Parathyroid adenoma (tissue), 2 donors: ENCODE results near the gene BCAP31.

ENCODE experiments used
- H2AFZ ChIP-seq: fragments of 300-600 bp; sonication (generic); one replicate; pipeline ENCODE4 v1.7.0; 2017; ENCODE audit warnings: antibody characterized with exemption, mild to moderate bottlenecking
- H3K27ac ChIP-seq: fragments of 300-600 bp; sonication (generic); one replicate; pipeline ENCODE4 v1.7.0; 2017
- H3K27me3 ChIP-seq: fragments of 300-600 bp; sonication (generic); one replicate; pipeline ENCODE4 v1.7.0; 2017; ENCODE audit warnings: low read length; ENCODE audit not compliant: control insufficient read depth, insufficient read depth
- H3K36me3 ChIP-seq: fragments of 300-600 bp; sonication (generic); one replicate; pipeline ENCODE4 v1.7.0; 2017; ENCODE audit warnings: low read length; ENCODE audit not compliant: control insufficient read depth, insufficient read depth
- H3K4me1 ChIP-seq: fragments of 300-600 bp; sonication (generic); one replicate; pipeline ENCODE4 v1.7.0; 2017; ENCODE audit warnings: control low read depth
- H3K4me2 ChIP-seq: fragments of 300-600 bp; sonication (generic); one replicate; pipeline ENCODE4 v1.7.0; 2017; ENCODE audit warnings: low read length
- H3K4me3 ChIP-seq: fragments of 300-600 bp; sonication (generic); one replicate; pipeline ENCODE4 v1.7.0; 2017; ENCODE audit warnings: low read depth, low read length
- H3K79me2 ChIP-seq: fragments of 300-600 bp; sonication (generic); one replicate; pipeline ENCODE4 v1.7.0; 2017; ENCODE audit warnings: control low read depth
- H3K9ac ChIP-seq: fragments of 300-600 bp; sonication (generic); one replicate; pipeline ENCODE4 v1.7.0; 2017; ENCODE audit warnings: mild to moderate bottlenecking
- H3K9me3 ChIP-seq: fragments of 300-600 bp; sonication (generic); one replicate; pipeline ENCODE4 v1.7.0; 2017; ENCODE audit warnings: low read length; ENCODE audit not compliant: control insufficient read depth
- CTCF ChIP-seq: fragments of 300-600 bp; sonication (generic); IDR thresholded peaks from one replicate; pipeline ENCODE4 v1.7.0; 2017; ENCODE audit warnings: antibody characterized with exemption, mild to moderate bottlenecking
- donor health status: primary hyperparathyroidism.

BCAP31 gene

GRCh38 chrX:153662266-153662665 is 61.9 kb downstream of the BCAP31 start:
- Histone ChIP-seq H3K27ac (no peak overlapping the region), H3K4me1 (no peaks in the 10 kb centered on the region), H3K4me2 (no peak overlapping the region), H3K79me2 (no peaks in the 10 kb centered on the region), H3K27me3 (no peaks in the 10 kb centered on the region), H2AFZ (no peak overlapping the region), H3K9me3 (no peaks in the 10 kb centered on the region), H3K36me3 (no peaks in the 10 kb centered on the region), H3K4me3 (no peak overlapping the region), H3K9ac (no peak overlapping the region)
- TF ChIP-seq CTCF, result peak; percentile 25

- no peaks in the 10 kb centered on the region for H3K4me1 ChIP-seq
- no peak overlapping the region for H3K9ac ChIP-seq
- TF ChIP-seq CTCF, result no peak
- H3K27me3 ChIP-seq, result no peaks in the 10 kb centered on the region
- H3K36me3 ChIP-seq, result no peaks in the 10 kb centered on the region
- no peak overlapping the region for H3K27ac ChIP-seq
- no peak overlapping the region for H3K4me2 ChIP-seq
- H3K79me2 ChIP-seq, result no peaks in the 10 kb centered on the region
- H3K9me3 ChIP-seq, result no peaks in the 10 kb centered on the region
- H2AFZ ChIP-seq, result no peak overlapping the region
- H3K4me3 ChIP-seq, result no peak overlapping the region
These were observed 64.9 kb downstream of the BCAP31 start for GRCh38 chrX:153659268-153659667.

- no peak for TF ChIP-seq CTCF
- no peak overlapping the region for H3K27ac ChIP-seq
- no peaks in the 10 kb centered on the region for H3K79me2 ChIP-seq
- no peak overlapping the region for H3K9ac ChIP-seq
- no peaks in the 10 kb centered on the region for H3K9me3 ChIP-seq
- no peak overlapping the region for H2AFZ ChIP-seq
- H3K27me3 ChIP-seq, result no peaks in the 10 kb centered on the region
- H3K4me2 ChIP-seq, result no peak overlapping the region
- no peaks in the 10 kb centered on the region for H3K4me1 ChIP-seq
- H3K4me3 ChIP-seq, result no peak overlapping the region
- H3K36me3 ChIP-seq, result no peaks in the 10 kb centered on the region
These were observed 67.0 kb downstream of the BCAP31 start for GRCh38 chrX:153657161-153657560.

GRCh38 chrX:153653556-153653955 is 70.6 kb downstream of the BCAP31 start:
- no peak for TF ChIP-seq CTCF

GRCh38 chrX:153651540-153652079 is 72.6 kb downstream of the BCAP31 start:
- peak; percentile 12 for TF ChIP-seq CTCF
- no peaks in the 10 kb centered on the region for H3K36me3 ChIP-seq
- H3K9me3 ChIP-seq, result no peaks in the 10 kb centered on the region
- H3K79me2 ChIP-seq, result no peaks in the 10 kb centered on the region
- no peak overlapping the region for H3K4me3 ChIP-seq
- no peaks in the 10 kb centered on the region for H3K4me1 ChIP-seq
- H3K27ac ChIP-seq, result no peak overlapping the region
- no peak overlapping the region for H2AFZ ChIP-seq
- no peak overlapping the region for H3K9ac ChIP-seq
- no peak overlapping the region for H3K4me2 ChIP-seq
- no peaks in the 10 kb centered on the region for H3K27me3 ChIP-seq

More at GRCh38 chrX:153653556-153653955, 70.6 kb downstream of the BCAP31 start:
- H3K4me3 ChIP-seq, result no peak overlapping the region
- no peak overlapping the region for H3K4me2 ChIP-seq
- no peaks in the 10 kb centered on the region for H3K79me2 ChIP-seq
- H3K36me3 ChIP-seq, result no peaks in the 10 kb centered on the region
- no peak overlapping the region for H2AFZ ChIP-seq
- no peak overlapping the region for H3K27ac ChIP-seq
- no peak overlapping the region for H3K9ac ChIP-seq
- H3K4me1 ChIP-seq, result no peaks in the 10 kb centered on the region
- no peaks in the 10 kb centered on the region for H3K27me3 ChIP-seq
- H3K9me3 ChIP-seq, result no peaks in the 10 kb centered on the region
